Stimulated activated CD4-positive, alpha-beta T cell treated with anti-CD3 and anti-CD28 coated beads, TNF-alpha, amount 100 ng/mL, for 48 hours (primary cell): ENCODE results near the gene ELFN1.

Experiments
- DNase-seq, 3 donors: peaks; one replicate each; pipeline ENCODE4 v3.0.0-alpha.2; 2020; ENCODE audit warnings: low read depth in 3 of 3

Gene ELFN1

GRCh38 chr7:1725766-1726630, 55.9 kb downstream of the ELFN1 start:
- no peak for DNase-seq

- no peak for DNase-seq
Observed at GRCh38 chr7:1727079-1727478, 57.0 kb downstream of the ELFN1 start.

- DNase-seq: no peak
Observed at GRCh38 chr7:1727812-1728570, 57.9 kb downstream of the ELFN1 start.

- DNase-seq: no peak
Observed at GRCh38 chr7:1729183-1729582, 59.1 kb downstream of the ELFN1 start.

- no peak for DNase-seq
Observed at GRCh38 chr7:1729773-1730172, 59.7 kb downstream of the ELFN1 start.

GRCh38 chr7:1732072-1732471, 62.0 kb downstream of the ELFN1 start:
- no peak for DNase-seq

- DNase-seq: no peak
Observed at GRCh38 chr7:1732645-1733044, 62.6 kb downstream of the ELFN1 start.

GRCh38 chr7:1733206-1733907, 63.3 kb downstream of the ELFN1 start:
- DNase-seq: no peak

GRCh38 chr7:1733908-1734730, 64.0 kb downstream of the ELFN1 start:
- DNase-seq: no peak

- DNase-seq: no peak
Observed at GRCh38 chr7:1735262-1735661, 65.2 kb downstream of the ELFN1 start.

- no peak for DNase-seq
Observed at GRCh38 chr7:1735806-1736483, 65.9 kb downstream of the ELFN1 start.

GRCh38 chr7:1736484-1736817, 66.4 kb downstream of the ELFN1 start:
- DNase-seq: no peak

GRCh38 chr7:1736830-1737229, 66.8 kb downstream of the ELFN1 start:
- no peak for DNase-seq

GRCh38 chr7:1737523-1737922, 67.4 kb downstream of the ELFN1 start:
- no peak for DNase-seq

GRCh38 chr7:1737956-1738355, 67.9 kb downstream of the ELFN1 start:
- no peak for DNase-seq

GRCh38 chr7:1738511-1738910, 68.4 kb downstream of the ELFN1 start:
- no peak for DNase-seq

- no peak for DNase-seq
Observed at GRCh38 chr7:1738956-1739355, 68.9 kb downstream of the ELFN1 start.

- DNase-seq: no peak
Observed at GRCh38 chr7:1739593-1739992, 69.5 kb downstream of the ELFN1 start.

- no peak for DNase-seq
Observed at GRCh38 chr7:1740214-1740613, 70.1 kb downstream of the ELFN1 start.

- no peak for DNase-seq
Observed at GRCh38 chr7:1741246-1741645, 71.2 kb downstream of the ELFN1 start.
